Measurements from ENCODE around the gene KPNA4. TPM values are rescaled to one million over a fixed set of nuclear protein-coding genes. Genes with fewer than 3 reads are reported as not detected.
A peak's percentile ranks its signal among the peaks of the same experiment; 100 is the strongest.
"Not testable (repeated sequence)": the region's sequence is repeated elsewhere in the genome, so short reads cannot be mapped to it uniquely, and the experiment has no call there.

Gene KPNA4
- total and polyA plus RNA-seq, 4 donors: 12.5 to 61.1 (median 39.6) TPM

DNA sequence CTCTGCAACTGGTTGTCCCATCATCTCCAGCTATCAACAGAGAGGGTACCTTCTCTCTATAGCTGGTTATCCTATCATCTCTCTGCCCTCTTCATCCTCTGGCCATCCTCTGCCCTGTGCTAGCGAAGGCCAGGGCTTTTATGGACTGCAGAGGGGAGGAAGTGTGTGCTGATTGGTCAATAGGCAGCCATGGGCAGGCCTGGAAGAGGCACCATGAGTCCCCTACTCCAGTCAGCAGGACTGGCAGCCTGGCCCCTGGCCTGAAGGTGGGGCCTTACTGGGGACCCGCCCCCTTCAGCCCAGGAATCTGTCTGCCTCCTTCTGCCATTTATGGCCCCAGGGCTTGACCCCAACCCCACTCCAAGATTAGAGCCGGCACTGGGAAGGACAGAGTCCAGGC lies 105.3 kb downstream of the KPNA4 start:
- DNase-seq: no peak
- ATAC-seq (ENCODE audit: low FRiP score): no peak
- intact Hi-C loops (cut with DNase I): no loop called here
- WGBS, 2 donors: 83 to 85% methylated on average over 3 of the region's 3 CpGs
- Histone ChIP-seq H3K27me3 (ENCODE audit: control insufficient read depth in 1 of 2, insufficient read depth in 2 of 2, low read length in 1 of 2) (no peaks in the 10 kb centered on the region), H3K36me3 (ENCODE audit: control insufficient read depth in 1 of 2, insufficient read depth in 2 of 2, low read length in 1 of 2) (no peaks in the 10 kb centered on the region), H3K4me1 (ENCODE audit: control insufficient read depth in 1 of 2, insufficient read depth in 2 of 2, low read length in 2 of 2) (no peaks in the 10 kb centered on the region), H3K4me3 (ENCODE audit: low read length in 2 of 2) (no peak overlapping the region), H3K9me3 (ENCODE audit: control insufficient read depth, low read length) (no peaks in the 10 kb centered on the region), H3K27ac (ENCODE audit: low read depth in 1 of 2, low read length in 2 of 2) (no peak overlapping the region)

DNA sequence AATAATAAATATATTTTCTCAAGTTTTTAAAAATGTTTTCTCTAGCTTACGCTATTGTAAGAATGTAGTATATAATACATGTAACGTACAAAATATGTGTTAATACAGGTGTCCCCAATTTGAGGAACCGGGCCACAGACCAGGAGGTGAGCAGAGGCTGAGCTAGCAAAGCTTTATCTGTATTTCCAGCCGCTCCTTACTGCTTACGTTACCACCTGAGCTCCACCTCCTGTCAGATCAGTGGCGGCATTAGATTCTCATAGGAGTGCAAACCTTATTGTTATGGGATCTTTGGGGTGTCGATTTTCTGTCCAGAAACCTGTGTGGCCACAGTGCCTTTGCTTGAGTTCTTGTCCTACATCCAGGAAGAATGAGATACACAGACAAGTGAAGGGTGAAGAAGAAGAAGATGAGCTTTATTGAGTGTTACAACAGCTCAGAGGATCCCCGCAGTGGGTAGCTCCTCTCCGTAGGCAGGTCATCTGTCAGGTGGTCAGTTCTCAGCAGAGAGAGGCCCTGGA lies 105.9 kb downstream of the KPNA4 start:
- no peaks in the 10 kb centered on the region for H3K9me3 ChIP-seq (ENCODE audit: control insufficient read depth, low read length)
- H3K4me3 ChIP-seq (ENCODE audit: low read length in 2 of 2): no peak overlapping the region
- ATAC-seq (ENCODE audit: low FRiP score): no peak
- no peak overlapping the region for H3K27ac ChIP-seq (ENCODE audit: low read depth in 1 of 2, low read length in 2 of 2)
- WGBS, 2 donors: 93% methylated on average over 9 of the region's 9 CpGs
- no peaks in the 10 kb centered on the region for H3K27me3 ChIP-seq (ENCODE audit: control insufficient read depth in 1 of 2, insufficient read depth in 2 of 2, low read length in 1 of 2)
- intact Hi-C loops (cut with DNase I): no loop called here
- DNase-seq: no peak
- no peaks in the 10 kb centered on the region for H3K36me3 ChIP-seq (ENCODE audit: control insufficient read depth in 1 of 2, insufficient read depth in 2 of 2, low read length in 1 of 2)
- H3K4me1 ChIP-seq (ENCODE audit: control insufficient read depth in 1 of 2, insufficient read depth in 2 of 2, low read length in 2 of 2): no peaks in the 10 kb centered on the region

- ATAC-seq (ENCODE audit: low FRiP score) (no peak), DNase-seq (no peak)
- H3K4me3 ChIP-seq (ENCODE audit: low read length in 2 of 2): no peak overlapping the region
- intact Hi-C loops (cut with DNase I): no loop called here
- H3K36me3 ChIP-seq (ENCODE audit: control insufficient read depth in 1 of 2, insufficient read depth in 2 of 2, low read length in 1 of 2): no peaks in the 10 kb centered on the region
- no peaks in the 10 kb centered on the region for H3K9me3 ChIP-seq (ENCODE audit: control insufficient read depth, low read length)
- no peaks in the 10 kb centered on the region for H3K4me1 ChIP-seq (ENCODE audit: control insufficient read depth in 1 of 2, insufficient read depth in 2 of 2, low read length in 2 of 2)
- H3K27ac ChIP-seq (ENCODE audit: low read depth in 1 of 2, low read length in 2 of 2): no peak overlapping the region
- WGBS, 2 donors: 75 to 86% methylated on average over 4 of the region's 4 CpGs
- no peaks in the 10 kb centered on the region for H3K27me3 ChIP-seq (ENCODE audit: control insufficient read depth in 1 of 2, insufficient read depth in 2 of 2, low read length in 1 of 2)
These were observed 107.2 kb downstream of the KPNA4 start for GRCh38 chr3:160458151-160458550.

DNA sequence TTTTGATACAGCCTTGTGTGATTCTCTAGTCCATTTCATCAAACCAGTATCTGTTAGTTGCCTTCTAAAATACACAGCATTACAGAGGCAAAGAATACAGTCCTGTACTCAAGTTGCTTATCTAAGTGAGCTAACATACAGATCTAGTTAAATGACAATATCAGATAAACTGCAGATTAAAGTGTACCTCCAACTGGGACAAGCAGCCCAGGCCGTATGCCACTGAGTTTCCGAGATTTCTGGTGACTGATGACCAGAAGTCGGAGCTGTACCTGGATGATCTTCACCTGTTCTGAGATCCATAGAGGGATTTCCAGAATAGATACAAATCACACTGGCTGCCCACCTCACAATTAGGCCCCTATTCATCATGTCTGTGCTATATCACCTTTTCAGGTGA lies 109.5 kb downstream of the KPNA4 start:
- H3K4me1 ChIP-seq (ENCODE audit: control insufficient read depth in 1 of 2, insufficient read depth in 2 of 2, low read length in 2 of 2): no peaks in the 10 kb centered on the region
- 93 to 94% methylated on average over 3 of the region's 3 CpGs for WGBS, 2 donors
- H3K27ac ChIP-seq (ENCODE audit: low read depth in 1 of 2, low read length in 2 of 2): no peak overlapping the region
- DNase-seq (no peak), ATAC-seq (ENCODE audit: low FRiP score) (no peak)
- no peaks in the 10 kb centered on the region for H3K27me3 ChIP-seq (ENCODE audit: control insufficient read depth in 1 of 2, insufficient read depth in 2 of 2, low read length in 1 of 2)
- intact Hi-C loops (cut with DNase I): no loop called here
- no peaks in the 10 kb centered on the region for H3K36me3 ChIP-seq (ENCODE audit: control insufficient read depth in 1 of 2, insufficient read depth in 2 of 2, low read length in 1 of 2)
- no peaks in the 10 kb centered on the region for H3K9me3 ChIP-seq (ENCODE audit: control insufficient read depth, low read length)
- no peak overlapping the region for H3K4me3 ChIP-seq (ENCODE audit: low read length in 2 of 2)

GRCh38 chr3:160454995-160455394 lies 110.4 kb downstream of the KPNA4 start:
- H3K4me3 ChIP-seq (ENCODE audit: low read length in 2 of 2): no peak overlapping the region
- WGBS, 2 donors: 43 to 55% methylated on average over 1 of the region's 1 CpG
- H3K27ac ChIP-seq (ENCODE audit: low read depth in 1 of 2, low read length in 2 of 2): no peak overlapping the region
- no peak for DNase-seq
- no peaks in the 10 kb centered on the region for H3K4me1 ChIP-seq (ENCODE audit: control insufficient read depth in 1 of 2, insufficient read depth in 2 of 2, low read length in 2 of 2)
- H3K36me3 ChIP-seq (ENCODE audit: control insufficient read depth in 1 of 2, insufficient read depth in 2 of 2, low read length in 1 of 2): no peaks in the 10 kb centered on the region
- intact Hi-C loops (cut with DNase I): no loop called here
- H3K27me3 ChIP-seq (ENCODE audit: control insufficient read depth in 1 of 2, insufficient read depth in 2 of 2, low read length in 1 of 2): no peaks in the 10 kb centered on the region
- ATAC-seq (ENCODE audit: low FRiP score): no peak
- no peaks in the 10 kb centered on the region for H3K9me3 ChIP-seq (ENCODE audit: control insufficient read depth, low read length)

DNA sequence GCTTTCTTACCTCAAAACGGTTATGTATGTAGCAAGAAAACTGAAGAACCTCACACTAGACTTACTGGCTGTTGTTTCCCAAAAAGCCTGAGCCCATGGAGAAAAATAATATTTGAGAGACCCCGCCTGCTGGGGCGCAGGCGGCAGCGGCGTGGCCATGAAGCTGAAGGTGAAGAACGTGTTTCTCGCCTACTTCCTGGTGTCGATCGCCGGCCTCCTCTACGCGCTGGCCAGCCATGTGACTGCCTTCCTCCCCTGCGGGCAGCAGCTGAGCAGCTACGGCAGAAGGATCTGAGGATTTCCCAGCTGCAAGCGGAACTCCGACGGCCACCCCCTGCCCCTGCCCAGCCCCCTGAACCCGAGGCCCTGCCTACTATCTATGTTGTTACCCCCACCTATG lies 113.1 kb downstream of the KPNA4 start:
- H3K4me3 ChIP-seq (ENCODE audit: low read length in 2 of 2); H3K36me3 ChIP-seq (ENCODE audit: control insufficient read depth in 1 of 2, insufficient read depth in 2 of 2, low read length in 1 of 2); intact Hi-C loops (cut with DNase I); H3K4me1 ChIP-seq (ENCODE audit: control insufficient read depth in 1 of 2, insufficient read depth in 2 of 2, low read length in 2 of 2); H3K27ac ChIP-seq (ENCODE audit: low read depth in 1 of 2, low read length in 2 of 2); DNase-seq; ATAC-seq (ENCODE audit: low FRiP score); H3K9me3 ChIP-seq (ENCODE audit: control insufficient read depth, low read length); H3K27me3 ChIP-seq (ENCODE audit: control insufficient read depth in 1 of 2, insufficient read depth in 2 of 2, low read length in 1 of 2): not testable (repeated sequence)
- WGBS, 2 donors: 94 to 97% methylated on average over 15 to 19 of the region's 19 CpGs

GRCh38 chr3:160451602-160452001 lies 113.8 kb downstream of the KPNA4 start:
- Histone ChIP-seq H3K4me3 (ENCODE audit: low read length in 2 of 2) (no peak overlapping the region), H3K27ac (ENCODE audit: low read depth in 1 of 2, low read length in 2 of 2) (no peak overlapping the region), H3K4me1 (ENCODE audit: control insufficient read depth in 1 of 2, insufficient read depth in 2 of 2, low read length in 2 of 2) (no peaks in the 10 kb centered on the region), H3K27me3 (ENCODE audit: control insufficient read depth in 1 of 2, insufficient read depth in 2 of 2, low read length in 1 of 2) (no peaks in the 10 kb centered on the region), H3K9me3 (ENCODE audit: control insufficient read depth, low read length) (no peaks in the 10 kb centered on the region), H3K36me3 (ENCODE audit: control insufficient read depth in 1 of 2, insufficient read depth in 2 of 2, low read length in 1 of 2) (no peaks in the 10 kb centered on the region)
- no peak for ATAC-seq (ENCODE audit: low FRiP score)
- 91 to 95% methylated on average over 4 of the region's 4 CpGs for WGBS, 2 donors
- intact Hi-C loops (cut with DNase I): no loop called here
- no peak for DNase-seq

DNA sequence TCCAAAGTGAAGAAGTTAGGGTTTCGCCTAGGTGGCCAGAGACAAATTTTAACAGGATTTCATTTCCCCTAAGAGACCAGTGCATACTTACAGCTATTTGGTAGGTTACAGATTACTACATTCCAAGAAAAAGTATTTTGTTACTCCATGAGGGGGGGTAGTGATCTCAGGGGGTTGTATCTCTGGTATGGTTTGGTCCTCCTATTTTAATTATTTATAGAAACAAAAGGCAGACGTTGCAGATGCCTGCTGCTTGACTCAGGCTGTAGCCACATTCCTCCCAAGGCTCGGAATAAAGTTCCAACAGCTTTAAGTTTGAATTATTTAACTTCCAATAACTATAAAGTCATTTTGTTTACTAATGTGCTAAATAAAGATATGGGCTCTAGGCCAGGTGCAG lies 114.5 kb downstream of the KPNA4 start:
- no peaks in the 10 kb centered on the region for H3K27me3 ChIP-seq (ENCODE audit: control insufficient read depth in 1 of 2, insufficient read depth in 2 of 2, low read length in 1 of 2)
- ATAC-seq (ENCODE audit: low FRiP score): no peak
- H3K36me3 ChIP-seq (ENCODE audit: control insufficient read depth in 1 of 2, insufficient read depth in 2 of 2, low read length in 1 of 2): no peaks in the 10 kb centered on the region
- H3K9me3 ChIP-seq (ENCODE audit: control insufficient read depth, low read length): no peaks in the 10 kb centered on the region
- H3K4me3 ChIP-seq (ENCODE audit: low read length in 2 of 2): no peak overlapping the region
- 30 to 38% methylated on average over 3 of the region's 3 CpGs for WGBS, 2 donors
- H3K4me1 ChIP-seq (ENCODE audit: control insufficient read depth in 1 of 2, insufficient read depth in 2 of 2, low read length in 2 of 2): no peaks in the 10 kb centered on the region
- no peak overlapping the region for H3K27ac ChIP-seq (ENCODE audit: low read depth in 1 of 2, low read length in 2 of 2)
- no peak for DNase-seq
- intact Hi-C loops (cut with DNase I): no loop called here

- peak; percentile 95 for DNase-seq
- H3K27ac ChIP-seq (ENCODE audit: low read depth in 1 of 2, low read length in 2 of 2): peak within 1 kb of the TSS in 1 of 2 donors; percentile 73
- no peaks in the 10 kb centered on the region for H3K27me3 ChIP-seq (ENCODE audit: control insufficient read depth in 1 of 2, insufficient read depth in 2 of 2, low read length in 1 of 2)
- no peaks in the 10 kb centered on the region for H3K36me3 ChIP-seq (ENCODE audit: control insufficient read depth in 1 of 2, insufficient read depth in 2 of 2, low read length in 1 of 2)
- H3K4me1 ChIP-seq (ENCODE audit: control insufficient read depth in 1 of 2, insufficient read depth in 2 of 2, low read length in 2 of 2): no peaks in the 10 kb centered on the region
- H3K9me3 ChIP-seq (ENCODE audit: control insufficient read depth, low read length): no peaks in the 10 kb centered on the region
- ATAC-seq (ENCODE audit: low FRiP score): peak; percentile 95
- 10 to 11% methylated on average over 71 of the region's 71 CpGs for WGBS, 2 donors
- intact Hi-C loops (cut with DNase I): no loop called here
- peak within 1 kb of the TSS; percentile 80 to 84 for H3K4me3 ChIP-seq (ENCODE audit: low read length in 2 of 2)
These were observed 115.5 kb downstream of the KPNA4 start, which contains the start of gene TRIM59 for GRCh38 chr3:160449636-160450598. TRIM59 (minus strand) TSS chr3:160449786; CDS start chr3:160439183, 10,603 bp downstream.

All from aorta (tissue), 5 donors.